ENCODE data around the gene MEX3D.

MEX3D gene

GRCh38 chr19:1514295-1514661, 53.8 kb downstream of the MEX3D start:
- no peak overlapping the region for H3K27ac ChIP-seq
- TF ChIP-seq ZFX (IDR thresholded peaks at IDR 0.05; ENCODE audit: borderline replicate concordance) (no peak), CTCF (IDR thresholded peaks at IDR 0.05) (no peak)

GRCh38 chr19:1513499-1514294, 54.4 kb downstream of the MEX3D start:
- peak; percentile 75 for TF ChIP-seq CTCF (IDR thresholded peaks at IDR 0.05)
- TF ChIP-seq ZFX (IDR thresholded peaks at IDR 0.05; ENCODE audit: borderline replicate concordance), result no peak
- no peak overlapping the region for H3K27ac ChIP-seq

GRCh38 chr19:1512671-1513498, 55.2 kb downstream of the MEX3D start, which contains the start of gene ADAMTSL5:
Gene ADAMTSL5 (minus strand): TSS chr19:1513019. CDS start chr19:1510943, 2,076 bp downstream.
- TF ChIP-seq ZFX (IDR thresholded peaks at IDR 0.05; ENCODE audit: borderline replicate concordance) (no peak), CTCF (IDR thresholded peaks at IDR 0.05) (peak; percentile 66)
- no peak within 1 kb of the TSS for H3K27ac ChIP-seq

- TF ChIP-seq CTCF (IDR thresholded peaks at IDR 0.05), result no peak
- no peak for TF ChIP-seq ZFX (IDR thresholded peaks at IDR 0.05; ENCODE audit: borderline replicate concordance)
- no peak overlapping the region for H3K27ac ChIP-seq
Measured at GRCh38 chr19:1511318-1512317, 56.5 kb downstream of the MEX3D start.

- H3K27ac ChIP-seq, result no peak overlapping the region
Measured at GRCh38 chr19:1510807-1511206, 57.3 kb downstream of the MEX3D start.

GRCh38 chr19:1510442-1510806, 57.7 kb downstream of the MEX3D start:
- no peak for TF ChIP-seq ZFX (IDR thresholded peaks at IDR 0.05; ENCODE audit: borderline replicate concordance)
- no peak for TF ChIP-seq CTCF (IDR thresholded peaks at IDR 0.05)
- H3K27ac ChIP-seq, result no peak overlapping the region

More at GRCh38 chr19:1510807-1511206, 57.3 kb downstream of the MEX3D start:
- TF ChIP-seq CTCF (IDR thresholded peaks at IDR 0.05) (no peak), ZFX (IDR thresholded peaks at IDR 0.05; ENCODE audit: borderline replicate concordance) (no peak)
